DMS79 treated with DMSO at 0.1 percent for 48 hours (cell line): ENCODE measurements around the gene ESRRB.
"Not testable (repeated sequence)": the region's sequence is repeated elsewhere in the genome, so short reads cannot be mapped to it uniquely, and the experiment has no call there.

ENCODE experiments used
- DNase-seq: peaks from one replicate; lab custom pipeline; 2025; lab: John Stamatoyannopoulos, UW

Gene ESRRB

GRCh38 chr14:76497550-76498462 lies 121.9 kb downstream of the ESRRB start:
- DNase-seq, result no peak

GRCh38 chr14:76498463-76498935 lies 122.6 kb downstream of the ESRRB start:
- DNase-seq, result no peak

- no peak for DNase-seq
These were observed 123.0 kb downstream of the ESRRB start for GRCh38 chr14:76498976-76499375.

GRCh38 chr14:76499399-76499798 lies 123.5 kb downstream of the ESRRB start:
- no peak for DNase-seq

GRCh38 chr14:76500011-76500410 lies 124.1 kb downstream of the ESRRB start:
- DNase-seq, result no peak

- DNase-seq, result no peak
These were observed 124.5 kb downstream of the ESRRB start for GRCh38 chr14:76500480-76500879.

- peak; percentile 17 for DNase-seq
These were observed 125.3 kb downstream of the ESRRB start for GRCh38 chr14:76501156-76501720.

GRCh38 chr14:76502219-76502618 lies 126.3 kb downstream of the ESRRB start:
- DNase-seq, result no peak

- no peak for DNase-seq
These were observed 126.7 kb downstream of the ESRRB start for GRCh38 chr14:76502638-76503037.

GRCh38 chr14:76509311-76509710 lies 133.4 kb downstream of the ESRRB start:
- no peak for DNase-seq

GRCh38 chr14:76510181-76510580 lies 134.2 kb downstream of the ESRRB start:
- no peak for DNase-seq

- no peak for DNase-seq
These were observed 138.5 kb downstream of the ESRRB start for GRCh38 chr14:76514213-76514998.

- DNase-seq, result no peak
These were observed 140.9 kb downstream of the ESRRB start for GRCh38 chr14:76516884-76517283.

GRCh38 chr14:76518366-76518765 lies 142.4 kb downstream of the ESRRB start:
- DNase-seq, result no peak

- no peak for DNase-seq
These were observed 149.3 kb downstream of the ESRRB start for GRCh38 chr14:76525106-76525821.

GRCh38 chr14:76531085-76531484 lies 155.1 kb downstream of the ESRRB start:
- DNase-seq, result no peak

- no peak for DNase-seq
These were observed 155.9 kb downstream of the ESRRB start for GRCh38 chr14:76531821-76532318.

- DNase-seq, result not testable (repeated sequence)
These were observed 160.7 kb downstream of the ESRRB start for GRCh38 chr14:76536636-76537035.

GRCh38 chr14:76537906-76538647 lies 162.1 kb downstream of the ESRRB start:
- DNase-seq, result peak; percentile 69

GRCh38 chr14:76538648-76539008 lies 162.7 kb downstream of the ESRRB start:
- DNase-seq, result no peak

- no peak for DNase-seq
These were observed 163.2 kb downstream of the ESRRB start for GRCh38 chr14:76539130-76539529.
